Measurements from ENCODE around the gene CAV1.

CAV1 gene

DNA sequence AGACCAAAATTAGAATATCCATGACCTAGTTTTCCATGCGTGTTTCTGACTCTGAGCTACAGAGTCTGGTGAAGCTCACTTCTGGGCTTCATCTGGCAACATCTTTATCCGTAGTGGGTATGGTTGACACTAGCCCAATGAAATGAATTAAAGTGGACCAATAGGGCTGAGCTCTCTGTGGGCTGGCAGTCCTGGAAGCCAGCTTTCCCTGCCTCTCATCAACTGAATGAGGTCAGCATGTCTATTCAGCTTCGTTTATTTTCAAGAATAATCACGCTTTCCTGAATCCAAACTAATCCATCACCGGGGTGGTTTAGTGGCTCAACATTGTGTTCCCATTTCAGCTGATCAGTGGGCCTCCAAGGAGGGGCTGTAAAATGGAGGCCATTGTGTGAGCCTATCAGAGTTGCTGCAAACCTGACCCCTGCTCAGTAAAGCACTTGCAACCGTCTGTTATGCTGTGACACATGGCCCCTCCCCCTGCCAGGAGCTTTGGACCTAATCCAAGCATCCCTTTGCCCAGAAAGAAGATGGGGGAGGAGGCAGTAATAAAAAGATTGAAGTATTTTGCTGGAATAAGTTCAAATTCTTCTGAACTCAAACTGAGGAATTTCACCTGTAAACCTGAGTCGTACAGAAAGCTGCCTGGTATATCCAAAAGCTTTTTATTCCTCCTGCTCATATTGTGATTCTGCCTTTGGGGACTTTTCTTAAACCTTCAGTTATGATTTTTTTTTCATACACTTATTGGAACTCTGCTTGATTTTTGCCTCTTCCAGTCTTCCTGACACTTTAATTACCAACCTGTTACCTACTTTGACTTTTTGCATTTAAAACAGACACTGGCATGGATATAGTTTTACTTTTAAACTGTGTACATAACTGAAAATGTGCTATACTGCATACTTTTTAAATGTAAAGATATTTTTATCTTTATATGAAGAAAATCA lies 35.5 kb downstream of the CAV1 start:
- DNase-seq = no peak

GRCh38 chr7:116561697-116562483 lies 37.1 kb downstream of the CAV1 start:
- DNase-seq = no peak

- no peak for DNase-seq
Observed at GRCh38 chr7:116562529-116563121, 37.8 kb downstream of the CAV1 start.

DNA sequence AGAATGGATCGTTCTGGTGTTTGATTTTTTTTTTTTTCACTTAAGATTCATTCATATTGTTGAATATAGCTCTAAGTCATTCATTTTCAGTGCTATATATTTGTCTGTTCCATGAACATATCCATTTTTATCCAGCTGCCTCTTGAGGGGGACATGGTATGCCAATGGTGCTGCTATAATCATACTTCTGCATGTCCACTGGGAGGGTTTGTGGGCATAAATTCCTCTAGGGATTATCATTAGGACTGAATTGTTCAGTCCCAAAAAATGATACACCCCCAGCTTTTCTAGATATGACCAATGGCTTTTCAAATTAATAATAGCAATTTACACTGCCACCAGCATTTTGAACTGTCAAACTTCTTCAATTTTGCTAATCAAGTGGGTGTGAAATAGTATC lies 41.1 kb downstream of the CAV1 start:
- DNase-seq = no peak

GRCh38 chr7:116566666-116567065 lies 41.8 kb downstream of the CAV1 start:
- no peak for DNase-seq

DNA sequence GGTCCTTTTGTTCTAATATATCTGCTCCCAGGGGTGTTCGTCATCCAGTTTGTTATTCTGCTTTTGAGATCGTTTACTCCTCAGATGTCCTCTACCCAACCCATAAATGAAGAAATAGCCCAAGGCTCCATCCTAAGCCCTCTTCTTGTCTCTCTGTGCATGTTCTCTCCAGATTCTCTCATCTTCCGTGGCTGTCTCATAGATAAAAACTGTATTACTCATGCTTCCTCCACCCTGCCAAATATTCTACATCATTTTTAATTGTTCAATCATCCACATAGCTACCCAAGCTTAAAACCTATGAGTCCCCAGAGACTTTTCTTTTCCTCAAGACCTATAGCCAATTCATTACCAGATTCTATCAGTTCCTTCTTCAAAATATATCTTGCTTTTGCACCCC lies 44.9 kb downstream of the CAV1 start:
- DNase-seq = no peak

GRCh38 chr7:116570306-116570705 lies 45.5 kb downstream of the CAV1 start:
- no peak for DNase-seq

- no peak for DNase-seq
Observed at GRCh38 chr7:116571037-116571436, 46.2 kb downstream of the CAV1 start.

DNA sequence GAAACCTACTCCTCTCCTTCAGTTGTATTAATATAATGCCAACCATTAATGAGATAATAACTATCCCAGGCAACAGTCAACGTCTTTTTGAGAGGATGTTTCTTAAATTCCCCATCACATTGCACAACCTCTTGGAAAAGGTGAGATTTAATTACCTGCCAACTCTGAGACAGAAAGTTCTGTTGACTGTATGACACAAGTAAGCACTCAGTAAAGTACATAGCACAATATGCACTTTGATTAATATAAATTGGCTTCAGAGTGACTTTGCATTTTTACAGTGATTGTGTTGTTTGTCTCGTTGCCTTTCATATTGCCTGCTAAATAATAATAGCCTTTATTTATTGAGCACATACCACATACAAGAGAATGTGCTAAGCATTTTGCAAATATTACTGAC lies 46.7 kb downstream of the CAV1 start:
- no peak for DNase-seq

DNA sequence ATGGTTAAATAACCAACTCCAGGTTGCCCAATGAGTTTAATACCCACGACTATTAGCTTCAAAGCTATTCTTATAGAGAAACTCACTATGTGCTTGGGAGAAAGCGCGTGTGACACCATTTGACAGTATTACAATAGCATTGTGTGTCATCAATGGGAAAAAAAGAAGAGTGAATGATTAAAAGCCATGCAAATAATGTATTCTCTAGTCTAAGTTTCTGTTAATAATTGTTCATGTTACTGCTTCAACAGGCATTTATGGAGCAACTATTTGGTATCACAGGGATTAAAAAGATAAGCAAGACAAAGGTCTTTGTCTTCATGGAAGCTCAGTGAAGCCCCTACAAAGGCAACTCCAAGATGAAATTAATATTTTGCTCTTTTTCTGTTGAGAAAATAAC lies 47.2 kb downstream of the CAV1 start:
- no peak for DNase-seq

DNA sequence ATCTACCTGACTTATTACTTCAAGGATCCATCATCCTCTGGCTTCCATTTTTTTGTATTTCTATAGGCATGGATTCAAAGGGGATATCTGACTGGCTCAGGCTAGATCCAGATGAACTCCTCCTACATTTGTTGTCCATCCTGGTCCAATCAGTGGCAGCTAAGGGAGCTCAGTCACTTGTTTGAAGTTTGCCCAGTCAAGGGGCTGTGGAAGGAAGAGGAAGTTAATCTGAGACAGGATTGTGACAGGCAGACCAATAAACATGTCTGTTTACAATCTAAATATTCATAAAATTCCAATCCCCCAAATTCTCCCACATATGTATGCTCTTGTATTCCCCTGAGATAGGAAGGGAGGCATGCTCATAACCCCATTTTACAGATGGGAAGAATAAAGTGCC lies 48.7 kb downstream of the CAV1 start:
- DNase-seq = no peak

DNA sequence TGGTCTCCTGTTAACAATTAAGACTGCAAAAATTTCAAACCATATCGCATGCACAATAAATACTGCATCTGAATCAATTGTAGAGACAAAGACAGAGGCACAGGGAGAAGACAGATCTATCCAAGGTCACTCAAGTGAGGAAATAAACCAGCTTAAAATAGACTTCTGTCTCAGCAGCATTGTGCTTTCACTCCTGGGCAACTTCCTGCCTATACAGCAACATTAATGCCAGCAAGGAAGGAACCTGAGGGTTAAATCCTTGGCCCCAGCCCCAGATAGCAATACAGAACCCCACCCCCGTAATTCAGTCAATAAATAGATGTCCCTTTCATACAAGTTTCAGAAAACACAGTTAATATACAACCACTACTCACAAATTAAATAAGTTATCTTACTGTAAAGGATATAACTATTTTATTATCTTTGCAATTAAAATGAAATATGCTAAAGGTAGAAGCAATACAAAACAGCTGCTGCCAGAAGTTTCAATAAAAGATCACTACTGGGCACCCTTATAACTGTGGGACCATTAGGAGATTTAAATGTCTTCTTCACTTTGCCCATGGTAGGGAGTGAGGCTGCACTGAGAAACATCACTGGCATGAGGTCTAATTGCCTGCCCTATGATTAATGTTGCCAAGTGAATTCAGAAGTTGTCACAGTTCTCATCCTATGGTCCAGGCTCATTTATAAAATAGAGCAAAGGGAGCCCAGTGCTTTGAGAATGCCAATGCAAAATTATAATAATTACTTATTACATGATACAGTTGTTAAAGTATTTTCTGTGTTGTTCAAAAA lies 49.4 kb downstream of the CAV1 start:
- DNase-seq = no peak

DNA sequence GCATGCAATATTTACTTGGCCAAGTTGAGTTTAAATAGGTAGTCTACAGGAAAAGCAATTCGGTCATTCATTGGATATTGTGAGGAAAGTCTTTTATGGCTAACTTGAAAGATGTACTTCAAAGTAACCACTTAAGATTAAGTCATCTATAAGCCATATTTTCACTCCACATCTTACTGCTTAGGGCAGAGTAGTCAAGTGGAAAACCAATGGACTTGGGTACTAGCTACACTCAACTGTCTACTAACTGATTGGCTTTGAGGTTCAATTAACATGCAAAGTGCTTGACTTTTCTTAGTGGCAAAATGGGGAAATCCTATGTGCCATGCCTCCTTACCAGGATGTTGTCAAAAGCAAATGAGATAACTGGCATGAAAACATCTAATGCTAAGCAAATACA lies 51.0 kb downstream of the CAV1 start:
- no peak for DNase-seq

- no peak for DNase-seq
Observed at GRCh38 chr7:116576350-116577319, 51.8 kb downstream of the CAV1 start.

- no peak for DNase-seq
Observed at GRCh38 chr7:116577320-116577871, 52.6 kb downstream of the CAV1 start.

GRCh38 chr7:116578526-116578925 lies 53.7 kb downstream of the CAV1 start:
- DNase-seq = no peak

DNA sequence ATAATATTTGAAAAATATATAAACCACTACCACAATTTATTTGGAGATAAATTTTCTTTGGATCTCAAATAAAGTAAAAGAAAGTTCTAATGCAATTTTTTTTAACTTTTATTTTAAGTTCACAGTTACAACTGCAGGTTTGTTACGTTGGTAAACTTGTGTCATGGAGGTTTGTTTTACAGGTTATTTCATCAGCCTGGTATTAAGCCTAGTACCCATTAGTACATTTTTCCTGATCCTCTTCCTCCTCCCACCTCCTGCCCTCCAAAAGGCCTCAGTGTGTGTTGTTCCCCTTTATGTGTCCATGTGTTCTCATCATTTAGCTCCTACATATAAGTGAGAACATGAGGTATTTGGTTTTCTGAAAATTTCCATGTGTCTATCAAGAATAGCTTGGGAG lies 54.5 kb downstream of the CAV1 start:
- DNase-seq = no peak

DNA sequence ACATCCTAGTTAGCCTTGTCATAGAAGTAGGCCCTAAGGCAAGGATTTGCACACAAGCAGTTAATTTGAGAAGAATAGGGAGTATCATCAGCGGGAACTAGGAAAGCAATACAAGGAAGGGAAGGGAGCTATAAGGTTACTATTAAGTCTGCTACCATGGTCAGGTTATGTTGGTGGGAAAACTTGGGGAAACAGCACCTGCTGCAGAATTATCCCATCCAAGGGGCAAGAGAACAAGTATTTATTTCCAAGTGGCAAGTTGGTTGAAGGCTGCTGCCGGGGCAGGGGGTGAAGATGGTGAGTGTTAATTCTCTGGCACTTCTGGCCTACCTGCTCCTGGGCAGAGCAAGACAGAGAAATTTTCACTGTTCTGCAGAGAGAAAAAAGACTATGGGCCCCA lies 55.0 kb downstream of the CAV1 start:
- no peak for DNase-seq

DNA sequence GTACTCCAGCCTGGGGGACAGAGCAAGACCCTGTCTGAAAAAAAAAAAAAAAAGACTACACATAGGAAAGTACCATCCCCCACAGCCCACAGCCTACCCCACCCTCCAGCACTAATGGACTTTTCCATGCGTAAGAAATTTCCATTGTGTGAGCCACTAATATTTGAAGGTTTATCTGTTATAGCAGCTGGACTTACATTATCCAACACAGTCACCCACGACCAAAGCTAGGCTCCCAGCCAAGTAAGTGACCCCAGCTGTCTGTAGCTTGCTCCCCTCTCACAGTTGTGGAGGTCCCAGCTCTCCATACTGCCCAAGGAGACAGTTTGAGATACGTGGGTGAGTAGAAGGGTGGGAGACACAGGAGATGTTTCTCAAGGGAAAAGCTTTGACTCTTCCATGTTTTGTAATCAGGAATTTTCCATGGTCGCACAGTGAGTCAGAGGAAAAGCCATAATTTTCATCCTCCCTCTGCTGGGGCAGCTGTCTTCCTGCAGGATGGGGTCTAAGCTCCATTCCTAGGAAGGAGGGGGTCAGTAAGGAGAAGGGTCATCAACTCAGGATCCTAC lies 57.4 kb downstream of the CAV1 start:
- no peak for DNase-seq

GRCh38 chr7:116582806-116583444 lies 58.1 kb downstream of the CAV1 start:
- no peak for DNase-seq

Measured in DMS79 treated with DMSO at 0.1 percent for 48 hours (cell line).